Measurements from ENCODE around the gene MATR3.

The MATR3 gene

GRCh38 chr5:139358064-139358463 is 64.5 kb downstream of the MATR3 start:
- TF ChIP-seq POLR2AphosphoS5 (IDR thresholded peaks at IDR 0.05; ENCODE audit: low read depth, low read length) (no peak), FOXP2 (optimal IDR thresholded peaks at IDR 0.05; ENCODE audit: borderline replicate concordance, extremely low read depth, extremely low read length, insufficient read depth) (no peak), REST (IDR thresholded peaks at IDR 0.05; ENCODE audit: insufficient read depth in 1 of 2, low read depth in 2 of 2, low read length in 2 of 2) (no peak), TAF1 (IDR thresholded peaks at IDR 0.05; ENCODE audit: borderline replicate concordance, insufficient read depth, low read length) (no peak), SIN3A (IDR thresholded peaks at IDR 0.05; ENCODE audit: borderline replicate concordance, insufficient read depth, low read length) (no peak)

- TF ChIP-seq FOXP2 (optimal IDR thresholded peaks at IDR 0.05; ENCODE audit: borderline replicate concordance, extremely low read depth, extremely low read length, insufficient read depth) (no peak), TAF1 (IDR thresholded peaks at IDR 0.05; ENCODE audit: borderline replicate concordance, insufficient read depth, low read length) (no peak), POLR2AphosphoS5 (IDR thresholded peaks at IDR 0.05; ENCODE audit: low read depth, low read length) (no peak), REST (IDR thresholded peaks at IDR 0.05; ENCODE audit: insufficient read depth in 1 of 2, low read depth in 2 of 2, low read length in 2 of 2) (no peak), SIN3A (IDR thresholded peaks at IDR 0.05; ENCODE audit: borderline replicate concordance, insufficient read depth, low read length) (no peak)
Observed at GRCh38 chr5:139360384-139360783, 66.8 kb downstream of the MATR3 start.

GRCh38 chr5:139361835-139362429 is 68.4 kb downstream of the MATR3 start:
- TF ChIP-seq REST (IDR thresholded peaks at IDR 0.05; ENCODE audit: insufficient read depth in 1 of 2, low read depth in 2 of 2, low read length in 2 of 2), result no peak
- no peak for TF ChIP-seq FOXP2 (optimal IDR thresholded peaks at IDR 0.05; ENCODE audit: borderline replicate concordance, extremely low read depth, extremely low read length, insufficient read depth)
- TF ChIP-seq POLR2AphosphoS5 (IDR thresholded peaks at IDR 0.05; ENCODE audit: low read depth, low read length), result no peak
- TF ChIP-seq SIN3A (IDR thresholded peaks at IDR 0.05; ENCODE audit: borderline replicate concordance, insufficient read depth, low read length), result no peak
- no peak for TF ChIP-seq TAF1 (IDR thresholded peaks at IDR 0.05; ENCODE audit: borderline replicate concordance, insufficient read depth, low read length)

GRCh38 chr5:139363937-139364336 is 70.4 kb downstream of the MATR3 start:
- TF ChIP-seq REST (IDR thresholded peaks at IDR 0.05; ENCODE audit: insufficient read depth in 1 of 2, low read depth in 2 of 2, low read length in 2 of 2) (no peak), SIN3A (IDR thresholded peaks at IDR 0.05; ENCODE audit: borderline replicate concordance, insufficient read depth, low read length) (no peak), POLR2AphosphoS5 (IDR thresholded peaks at IDR 0.05; ENCODE audit: low read depth, low read length) (no peak), FOXP2 (optimal IDR thresholded peaks at IDR 0.05; ENCODE audit: borderline replicate concordance, extremely low read depth, extremely low read length, insufficient read depth) (no peak), TAF1 (IDR thresholded peaks at IDR 0.05; ENCODE audit: borderline replicate concordance, insufficient read depth, low read length) (no peak)
